Activated CD8-positive, alpha-beta T cell treated with anti-CD3 and anti-CD28 coated beads for 36 hours (primary cell): ENCODE data around the gene RASAL1. TPM values are rescaled to one million over a fixed set of nuclear protein-coding genes. Genes with fewer than 3 reads are reported as not detected.

Experiments
- ATAC-seq: fragments of 200-7000 bp; cut with Tn5 transposase; one replicate; pipeline ENCODE4 v1.10.0; 2021; ENCODE audit warnings: mild to moderate bottlenecking, moderate library complexity
- CTCF ChIA-PET: fragments of 350-600 bp; sonication (Branson Sonifier 250); formaldehyde crosslinking; loops from one replicate; lab custom pipeline; 2021; ENCODE audit warnings: antibody characterized with exemption; lab: Charles Lee
- POLR2A ChIA-PET: fragments of 350-600 bp; sonication (Branson Sonifier 250); formaldehyde crosslinking; loops from one replicate; lab custom pipeline; 2021; ENCODE audit warnings: antibody characterized with exemption; lab: Charles Lee
- DNase-seq: peaks from one replicate; pipeline ENCODE4 v3.0.0-alpha.2; 2020
- H3K27ac Mint-ChIP-seq: one replicate; pipeline ENCODE4 v1.8.0; 2021; ENCODE audit warnings: mild to moderate bottlenecking, mixed read lengths
- H3K27me3 Mint-ChIP-seq: one replicate; pipeline ENCODE4 v1.8.0; 2021; ENCODE audit warnings: mixed read lengths
- H3K36me3 Mint-ChIP-seq: one replicate; pipeline ENCODE4 v1.8.0; 2021; ENCODE audit warnings: low read depth, mixed read lengths
- H3K4me1 Mint-ChIP-seq: one replicate; pipeline ENCODE4 v1.8.0; 2021; ENCODE audit warnings: low read depth, mixed read lengths
- H3K4me3 Mint-ChIP-seq: one replicate; pipeline ENCODE4 v1.8.0; 2021; ENCODE audit warnings: mild to moderate bottlenecking, moderate library complexity, mixed read lengths
- H3K9me3 Mint-ChIP-seq: one replicate; pipeline ENCODE4 v1.8.0; 2021; ENCODE audit warnings: mixed read lengths
- intact Hi-C: fragments of 100-400 bp; cut with micrococcal nuclease; formaldehyde crosslinking; loops from one replicate; pipeline ENCODE4 v1.10.0; 2022
- microRNA-seq: library from miRNA; unstranded; fragments of <30 nt; microRNA quantifications from one replicate; pipeline ENCODE4 v1.2.0, GENCODE V29; 2022; ENCODE audit warnings: borderline microRNAs expressed, borderline replicate concordance
- total RNA-seq, 2 experiments: library from RNA; stranded (reverse); gene quantifications; one replicate each; pipeline ENCODE4 v1.2.3, GENCODE V29; 2021
- TF ChIP-seq, protein P1 (sequence below): fragments of 200-600 bp; IDR thresholded peaks from one replicate; pipeline ENCODE4 v1.8.0; 2022; ENCODE audit warnings: antibody characterized with exemption, mild to moderate bottlenecking

Gene RASAL1
- total RNA-seq, 2 experiments from 2014 or later, result 9.8 to 12.4 TPM

DNA sequence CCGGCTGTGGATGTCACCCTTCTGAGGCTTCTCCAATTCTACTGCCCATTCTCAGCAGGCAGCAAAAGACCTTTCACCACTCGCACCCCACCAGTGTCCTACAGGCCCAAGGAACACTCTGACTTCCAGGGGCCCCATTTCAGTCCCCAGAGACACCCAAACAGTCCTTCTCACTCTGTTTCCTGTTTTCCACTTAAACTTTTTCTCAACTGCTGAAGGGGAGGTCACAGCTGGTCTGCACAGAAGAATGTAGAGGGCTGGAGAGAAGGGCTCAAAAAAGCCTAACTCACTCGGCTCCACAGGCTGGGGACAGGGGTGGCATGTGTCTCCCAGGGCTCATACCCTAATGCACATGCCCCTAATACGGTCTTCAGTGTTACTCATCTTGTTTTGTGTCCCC lies 83.2 kb downstream of the RASAL1 start:
- no peak for ATAC-seq

DNA sequence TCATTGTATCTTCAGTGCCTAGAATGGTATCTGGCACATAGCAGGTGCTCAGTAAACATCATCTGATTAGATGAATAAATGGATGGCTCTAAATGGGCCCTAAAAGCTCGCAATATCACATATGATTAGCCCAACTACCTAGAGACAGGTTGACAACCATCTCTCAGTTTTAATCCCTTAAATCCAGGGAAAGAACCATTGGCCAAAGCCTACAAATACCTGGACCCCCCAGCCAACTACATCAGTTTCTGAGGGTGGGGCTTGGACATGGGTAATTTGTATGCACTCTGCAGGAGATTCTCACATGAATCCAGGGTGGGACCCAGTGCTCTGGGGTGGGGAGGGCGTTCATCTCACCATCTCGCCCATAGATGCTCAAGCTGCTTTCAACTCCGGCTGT lies 83.8 kb downstream of the RASAL1 start:
- Mint-ChIP-seq H3K36me3 (no peaks in the 10 kb centered on the region), H3K27me3 (peaks cover 1% of the 10 kb centered on the region), H3K4me3 (no peak overlapping the region), H3K27ac (no peak overlapping the region), H3K4me1 (peaks cover 6% of the 10 kb centered on the region), H3K9me3 (no peaks in the 10 kb centered on the region)
- TF ChIP-seq, protein P1, sequence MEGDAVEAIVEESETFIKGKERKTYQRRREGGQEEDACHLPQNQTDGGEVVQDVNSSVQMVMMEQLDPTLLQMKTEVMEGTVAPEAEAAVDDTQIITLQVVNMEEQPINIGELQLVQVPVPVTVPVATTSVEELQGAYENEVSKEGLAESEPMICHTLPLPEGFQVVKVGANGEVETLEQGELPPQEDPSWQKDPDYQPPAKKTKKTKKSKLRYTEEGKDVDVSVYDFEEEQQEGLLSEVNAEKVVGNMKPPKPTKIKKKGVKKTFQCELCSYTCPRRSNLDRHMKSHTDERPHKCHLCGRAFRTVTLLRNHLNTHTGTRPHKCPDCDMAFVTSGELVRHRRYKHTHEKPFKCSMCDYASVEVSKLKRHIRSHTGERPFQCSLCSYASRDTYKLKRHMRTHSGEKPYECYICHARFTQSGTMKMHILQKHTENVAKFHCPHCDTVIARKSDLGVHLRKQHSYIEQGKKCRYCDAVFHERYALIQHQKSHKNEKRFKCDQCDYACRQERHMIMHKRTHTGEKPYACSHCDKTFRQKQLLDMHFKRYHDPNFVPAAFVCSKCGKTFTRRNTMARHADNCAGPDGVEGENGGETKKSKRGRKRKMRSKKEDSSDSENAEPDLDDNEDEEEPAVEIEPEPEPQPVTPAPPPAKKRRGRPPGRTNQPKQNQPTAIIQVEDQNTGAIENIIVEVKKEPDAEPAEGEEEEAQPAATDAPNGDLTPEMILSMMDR, result no peak
- DNase-seq, result no peak
- ChIA-PET CTCF (interaction anchor here (1.3 to 9.5 kb wide), 5 partner anchors 29 to 123 kb away, joined by 3 to 91 read pairs (median 7); no protein-coding TSS in a partner anchor), POLR2A (no interaction called here)
- no peak for ATAC-seq
- intact Hi-C loops, result no loop called here

More for the DNA sequence above, 83.2 kb downstream of the RASAL1 start:
- H3K27ac Mint-ChIP-seq, result no peak overlapping the region
- H3K9me3 Mint-ChIP-seq, result no peaks in the 10 kb centered on the region
- intact Hi-C loops, result no loop called here
- CTCF ChIA-PET, result interaction anchor here (0.7 to 9.5 kb wide), 5 partner anchors 48 to 122 kb away, joined by 3 to 91 read pairs (median 7); no protein-coding TSS in a partner anchor
- H3K4me3 Mint-ChIP-seq, result no peak overlapping the region
- H3K27me3 Mint-ChIP-seq, result peaks cover 1% of the 10 kb centered on the region
- H3K36me3 Mint-ChIP-seq, result no peaks in the 10 kb centered on the region
- TF ChIP-seq, protein P1, result no peak
- no peak for DNase-seq
- H3K4me1 Mint-ChIP-seq, result peaks cover 6% of the 10 kb centered on the region
- POLR2A ChIA-PET, result no interaction called here

DNA sequence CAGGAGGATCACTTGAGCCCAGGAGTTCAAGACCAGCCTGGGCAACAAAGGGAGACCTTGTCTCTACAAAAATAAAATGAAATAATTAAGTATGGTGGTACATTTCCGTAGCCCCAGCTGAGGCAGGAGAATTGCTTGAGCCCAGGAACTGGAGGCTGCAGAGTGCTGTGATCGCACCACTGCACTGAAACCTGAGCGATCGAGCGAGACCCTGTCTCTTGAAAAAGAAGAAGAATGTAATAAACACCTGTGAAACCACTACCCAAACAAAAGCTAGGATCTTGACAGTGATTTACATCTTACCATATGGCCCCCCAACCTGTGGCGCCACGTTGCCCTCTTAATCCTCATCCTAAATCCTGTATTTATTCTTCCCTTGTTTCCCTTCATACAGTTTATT lies 84.8 kb downstream of the RASAL1 start:
- POLR2A ChIA-PET, result no interaction called here
- Mint-ChIP-seq H3K4me3 (no peak overlapping the region), H3K4me1 (peaks cover 4% of the 10 kb centered on the region), H3K27ac (no peak overlapping the region), H3K27me3 (no peaks in the 10 kb centered on the region), H3K9me3 (no peaks in the 10 kb centered on the region), H3K36me3 (no peaks in the 10 kb centered on the region)
- TF ChIP-seq, protein P1, result no peak
- no peak for ATAC-seq
- DNase-seq, result no peak
- CTCF ChIA-PET, result interaction anchor here (1.3 to 9.5 kb wide), 5 partner anchors 30 to 124 kb away, joined by 3 to 91 read pairs (median 35); partner anchors contain the start of gene CFAP73
- intact Hi-C loops, result no loop called here

DNA sequence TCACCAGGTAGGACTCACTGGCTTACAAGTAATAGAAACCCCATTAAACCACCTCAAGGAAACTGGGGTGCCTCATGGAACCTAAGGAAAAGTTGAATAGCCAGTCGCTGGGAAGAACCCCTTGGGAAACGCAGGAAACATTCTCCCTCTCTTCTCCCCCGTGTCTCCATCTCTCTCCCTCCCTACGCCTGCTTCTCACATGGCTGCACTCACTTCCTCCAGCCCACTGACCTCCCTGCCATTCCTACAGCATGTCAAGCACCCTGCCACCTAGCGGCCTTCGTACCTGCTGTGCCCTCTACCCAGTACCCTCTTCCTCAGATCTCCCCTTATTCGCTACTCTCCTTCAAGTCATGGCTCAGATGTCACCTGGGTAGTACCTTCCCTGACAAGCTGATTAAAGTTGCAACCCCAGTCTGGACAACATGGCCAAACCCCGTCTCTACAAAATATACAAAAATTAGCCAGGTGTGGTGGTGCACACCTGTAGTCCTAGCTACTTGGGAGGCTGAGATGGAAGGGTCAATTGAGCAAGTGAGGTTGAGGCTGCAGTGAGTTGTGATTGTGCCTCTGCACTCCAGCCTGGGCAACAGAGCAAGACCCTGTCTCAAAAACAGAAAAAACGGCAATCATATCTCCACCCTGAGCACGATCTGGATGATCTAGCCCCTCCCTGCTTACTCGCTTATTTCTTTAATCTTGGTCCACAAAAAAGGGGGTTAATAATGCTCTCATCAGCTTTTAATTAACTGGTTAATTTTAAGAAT lies 85.4 kb downstream of the RASAL1 start:
- H3K9me3 Mint-ChIP-seq, result no peaks in the 10 kb centered on the region
- ChIA-PET POLR2A (no interaction called here), CTCF (interaction anchor here (1.3 to 9.5 kb wide), 7 partner anchors 31 to 124 kb away, joined by 3 to 91 read pairs (median 14); partner anchors contain the start of gene CFAP73)
- no peak overlapping the region for H3K4me3 Mint-ChIP-seq
- no peaks in the 10 kb centered on the region for H3K36me3 Mint-ChIP-seq
- DNase-seq, result no peak
- H3K4me1 Mint-ChIP-seq, result peaks cover 4% of the 10 kb centered on the region
- no peak overlapping the region for H3K27ac Mint-ChIP-seq
- no peak for ATAC-seq
- intact Hi-C loops, result loop anchor here (2.0 to 5.0 kb wide), 2 partner anchors 49 to 102 kb away; no protein-coding TSS in a partner anchor
- no peaks in the 10 kb centered on the region for H3K27me3 Mint-ChIP-seq
- TF ChIP-seq, protein P1, result no peak

Small RNAs within 50 kb of the gene (microRNA-seq; reads per million reads assigned to microRNA genes)
- gene MIR7106, result 0.91 reads per million

Other genes with a start within 250 kb of the RASAL1 start
- 10 to 100 TPM; 22.7 to 26.8 TPM for gene OAS1, start 228.8 kb downstream of the RASAL1 start, total RNA-seq
- 10 to 100 TPM; 21.4 to 22.2 TPM for gene OAS3, start 197.3 kb downstream of the RASAL1 start, total RNA-seq
- gene OAS2, start 157.2 kb downstream of the RASAL1 start, total RNA-seq, result 100 to 1,000 TPM in 1 of 2 experiments, 10 to 100 TPM in 1; 95.7 to 104 TPM
- gene DTX1, start 79.0 kb downstream of the RASAL1 start, total RNA-seq, result 1 to 10 TPM; 2.9 to 3.4 TPM
- gene CFAP73, start 14.0 kb upstream of the RASAL1 start, total RNA-seq, result 1 to 10 TPM; 1.7 to 1.9 TPM
- 100 to 1,000 TPM; 112 to 133 TPM for gene DDX54, start 49.7 kb upstream of the RASAL1 start, total RNA-seq
- 10 to 100 TPM; 18.5 to 19.1 TPM for gene RITA1, start 50.0 kb upstream of the RASAL1 start, total RNA-seq
- 10 to 100 TPM; 29.9 to 33.5 TPM for gene TPCN1, start 85.7 kb upstream of the RASAL1 start, total RNA-seq
- 10 to 100 TPM; 13.4 to 18.9 TPM for gene SLC8B1, start 199.3 kb upstream of the RASAL1 start, total RNA-seq
- 10 to 100 TPM; 13.5 to 13.9 TPM for gene PLBD2, start 222.8 kb upstream of the RASAL1 start, total RNA-seq